H9 (cell line): ENCODE data around the gene ZNF534. TPM values are rescaled to one million over a fixed set of nuclear protein-coding genes. Genes with fewer than 3 reads are reported as not detected.

Source experiments
- DNase-seq: peaks from one replicate; pipeline ENCODE4 v3.0.0-alpha.2; 2017
- H2AFZ ChIP-seq: one replicate; pipeline ENCODE4 v1.6.1; 2013; ENCODE audit warnings: mild to moderate bottlenecking, low read length, control low read depth, moderate library complexity
- H2AK5ac ChIP-seq: 2 replicates; pipeline ENCODE4 v1.6.1; 2013; ENCODE audit warnings: low read length, control low read depth, mixed read lengths; ENCODE audit not compliant: insufficient read length
- H2BK120ac ChIP-seq: one replicate; pipeline ENCODE4 v1.6.1; 2013; ENCODE audit warnings: low read depth, mild to moderate bottlenecking, low read length, control low read depth, inconsistent platforms; ENCODE audit not compliant: poor library complexity, severe bottlenecking
- H2BK12ac ChIP-seq: 2 replicates; pipeline ENCODE4 v1.6.1; 2013; ENCODE audit warnings: low read length, control low read depth, mixed read lengths, low read depth; ENCODE audit not compliant: insufficient read length
- H2BK15ac ChIP-seq: 2 replicates; pipeline ENCODE4 v1.6.1; 2013; ENCODE audit warnings: low read depth, low read length, control low read depth
- H2BK20ac ChIP-seq: one replicate; pipeline ENCODE4 v1.6.1; 2013; ENCODE audit warnings: low read depth, mild to moderate bottlenecking, low read length, control low read depth, inconsistent platforms; ENCODE audit not compliant: poor library complexity, severe bottlenecking
- H2BK5ac ChIP-seq: 2 replicates; pipeline ENCODE4 v1.6.1; 2013; ENCODE audit warnings: low read length, control low read depth, mixed read lengths; ENCODE audit not compliant: insufficient read length
- H3K14ac ChIP-seq: 2 replicates; pipeline ENCODE4 v1.6.1; 2013; ENCODE audit warnings: low read length, control low read depth; ENCODE audit not compliant: insufficient read depth
- H3K18ac ChIP-seq: 2 replicates; pipeline ENCODE4 v1.6.1; 2013; ENCODE audit warnings: low read depth, mild to moderate bottlenecking, mixed read lengths, low read length, control low read depth; ENCODE audit not compliant: insufficient read length
- H3K23ac ChIP-seq: 2 replicates; pipeline ENCODE4 v1.6.1; 2013; ENCODE audit warnings: low read length, control low read depth, mixed read lengths, low read depth; ENCODE audit not compliant: insufficient read length
- H3K23me2 ChIP-seq: 2 replicates; pipeline ENCODE4 v1.6.1; 2013; ENCODE audit warnings: low read depth, mild to moderate bottlenecking, mixed read lengths, low read length, control low read depth; ENCODE audit not compliant: insufficient read length, poor library complexity, severe bottlenecking
- H3K27ac ChIP-seq: 2 replicates; pipeline ENCODE4 v1.5.1; 2013; ENCODE audit warnings: low read length, control low read depth, mixed read lengths, low read depth; ENCODE audit not compliant: insufficient read length
- H3K27me3 ChIP-seq: 2 replicates; pipeline ENCODE4 v1.6.1; 2013; ENCODE audit warnings: low read length, control low read depth, inconsistent platforms; ENCODE audit not compliant: insufficient read depth
- H3K4ac ChIP-seq: 2 replicates; pipeline ENCODE4 v1.6.1; 2013; ENCODE audit warnings: low read depth, mild to moderate bottlenecking, control low read depth, inconsistent platforms, low read length, moderate library complexity
- H3K4me1 ChIP-seq: 2 replicates; pipeline ENCODE4 v1.6.1; 2013; ENCODE audit warnings: low read length, control low read depth, inconsistent platforms; ENCODE audit not compliant: insufficient read depth
- H3K4me2 ChIP-seq: 2 replicates; pipeline ENCODE4 v1.6.1; 2013; ENCODE audit warnings: low read length, control low read depth, mixed read lengths; ENCODE audit not compliant: insufficient read length, insufficient read depth
- H3K56ac ChIP-seq: 2 replicates; pipeline ENCODE4 v1.6.1; 2013; ENCODE audit warnings: low read depth, mild to moderate bottlenecking, mixed read lengths, low read length, control low read depth; ENCODE audit not compliant: insufficient read length
- H3K79me1 ChIP-seq: 2 replicates; pipeline ENCODE4 v1.6.1; 2013; ENCODE audit warnings: low read depth, mild to moderate bottlenecking, moderate library complexity, low read length, control low read depth, inconsistent platforms; ENCODE audit not compliant: insufficient read depth, poor library complexity, severe bottlenecking
- H3K79me2 ChIP-seq: 2 replicates; pipeline ENCODE4 v1.6.1; 2013; ENCODE audit warnings: low read length, control low read depth, inconsistent platforms; ENCODE audit not compliant: insufficient read depth
- H3K9ac ChIP-seq: 2 replicates; pipeline ENCODE4 v1.6.1; 2013; ENCODE audit warnings: low read length, control low read depth, mixed read lengths; ENCODE audit not compliant: insufficient read length; ENCODE audit errors: extremely low read depth
- H3K9me3 ChIP-seq: one replicate; pipeline ENCODE4 v1.6.1; 2013; ENCODE audit warnings: low read depth, low read length, inconsistent platforms; ENCODE audit not compliant: control insufficient read depth
- H3T11ph ChIP-seq: one replicate; pipeline ENCODE4 v1.6.1; 2013; ENCODE audit warnings: mild to moderate bottlenecking, low read length, control low read depth, inconsistent platforms
- H4K20me1 ChIP-seq: one replicate; pipeline ENCODE4 v1.6.1; 2013; ENCODE audit not compliant: control insufficient read depth, insufficient read length, insufficient read depth
- H4K5ac ChIP-seq: 2 replicates; pipeline ENCODE4 v1.6.1; 2013; ENCODE audit warnings: low read depth, mild to moderate bottlenecking, mixed read lengths, low read length, control low read depth; ENCODE audit not compliant: insufficient read length
- H4K8ac ChIP-seq: replicated peaks from 2 replicates; pipeline ENCODE4 v1.6.1; 2013; ENCODE audit warnings: low read length, control low read depth, mixed read lengths, low read depth; ENCODE audit not compliant: insufficient read length
- H4K91ac ChIP-seq: 2 replicates; pipeline ENCODE4 v1.6.1; 2013; ENCODE audit warnings: low read depth, mild to moderate bottlenecking, moderate library complexity, mixed read lengths, low read length, control low read depth; ENCODE audit not compliant: insufficient read length
- H3K27ac Mint-ChIP-seq, 3 experiments: 2 replicates in 2 of 3; 3 replicates in 1 of 3; pipeline ENCODE4 v1.8.0; 2020 to 2021; ENCODE audit warnings: mixed read lengths in 3 of 3, mild to moderate bottlenecking in 1 of 3, moderate library complexity in 1 of 3
- H3K27me3 Mint-ChIP-seq: 2 replicates; pipeline ENCODE4 v1.8.0; 2021; ENCODE audit warnings: low read depth, mild to moderate bottlenecking, moderate library complexity, mixed read lengths
- H3K36me3 Mint-ChIP-seq, 3 experiments: 2 replicates in 2 of 3; 3 replicates in 1 of 3; pipeline ENCODE4 v1.8.0; 2020 to 2021; ENCODE audit warnings: low read depth in 3 of 3, mixed read lengths in 3 of 3; ENCODE audit not compliant: insufficient read depth in 1 of 3
- H3K4me1 Mint-ChIP-seq, 2 experiments: 2 replicates each; pipeline ENCODE4 v1.8.0; 2020; ENCODE audit warnings: mixed read lengths in 2 of 2
- H3K4me3 Mint-ChIP-seq, 2 experiments: 2 replicates in 1 of 2; 3 replicates in 1 of 2; pipeline ENCODE4 v1.8.0; 2020 to 2021; ENCODE audit warnings: mild to moderate bottlenecking in 2 of 2, mixed read lengths in 2 of 2, moderate library complexity in 1 of 2
- H3K9me3 Mint-ChIP-seq, 2 experiments: 2 replicates in 1 of 2; 3 replicates in 1 of 2; pipeline ENCODE4 v1.8.0; 2020; ENCODE audit warnings: mild to moderate bottlenecking in 2 of 2, mixed read lengths in 2 of 2, moderate library complexity in 1 of 2
- CTCF ChIP-seq: fragments of 200-600 bp; sonication (generic); conservative IDR thresholded peaks from 3 replicates; pipeline ENCODE4 v1.8.0; 2021; ENCODE audit warnings: antibody characterized with exemption, mild to moderate bottlenecking
- WGBS: extraction: QIAGEN DNeasy Blood & Tissue Kit; methylation state at CpG from one replicate; pipeline ENCODE4 v1.1.7; 2013; ENCODE audit warnings: missing lambda C conversion rate, low lambda C conversion rate, mixed read lengths; ENCODE audit not compliant: insufficient read length; ENCODE audit errors: extremely low coverage; 5-methylcytosine and 5-hydroxymethylcytosine counted together
- total RNA-seq: library from RNA; stranded (reverse); gene quantifications from 2 replicates; pipeline ENCODE4 v1.2.1, GENCODE V29; 2021

ZNF534 gene
- total RNA-seq, 1 experiment from 2014 or later = not detected

- H3K9ac ChIP-seq = no peak overlapping the region
- no peak overlapping the region for H2AFZ ChIP-seq
- no peak overlapping the region for H3K4me3 Mint-ChIP-seq
- no peak overlapping the region for H3K27ac Mint-ChIP-seq
- H2BK120ac ChIP-seq = no peak overlapping the region
- no peak overlapping the region for H3K14ac ChIP-seq
- no peak overlapping the region for H3K23ac ChIP-seq
- no peaks in the 10 kb centered on the region for H4K20me1 ChIP-seq
- H4K8ac ChIP-seq = no peak overlapping the region
- no peak overlapping the region for H2BK20ac ChIP-seq
- H3K9me3 ChIP-seq = no peaks in the 10 kb centered on the region
- no peaks in the 10 kb centered on the region for H3K4me1 Mint-ChIP-seq
- no peak overlapping the region for H4K5ac ChIP-seq
- H3K79me1 ChIP-seq = no peaks in the 10 kb centered on the region
- H3K27ac ChIP-seq = no peak overlapping the region
- H2AK5ac ChIP-seq = no peak overlapping the region
- H3K79me2 ChIP-seq = no peaks in the 10 kb centered on the region
- H3K36me3 Mint-ChIP-seq = peaks cover 5 to 9% (median 7%) of the 10 kb centered on the region in 3 experiments; a peak in 5 of 7 replicates
- peaks cover 6% of the 10 kb centered on the region for H3K27me3 Mint-ChIP-seq
- no peak overlapping the region for H4K91ac ChIP-seq
- no peak overlapping the region for H3T11ph ChIP-seq
- H3K4me1 ChIP-seq = no peaks in the 10 kb centered on the region
- no peak overlapping the region for H2BK12ac ChIP-seq
- peak; percentile 31 for DNase-seq
- H3K9me3 Mint-ChIP-seq = peaks cover 83 to 91% of the 10 kb centered on the region in 2 experiments
- WGBS = no CpG with 5 or more reads among the region's 1 CpG
- no peaks in the 10 kb centered on the region for H3K27me3 ChIP-seq
- no peak overlapping the region for H2BK5ac ChIP-seq
- peak; percentile 53; the same call in 2 of the 3 replicates for TF ChIP-seq CTCF
- H3K18ac ChIP-seq = no peak overlapping the region
- H3K23me2 ChIP-seq = no peaks in the 10 kb centered on the region
- no peak overlapping the region for H3K4me2 ChIP-seq
- no peak overlapping the region for H3K4ac ChIP-seq
- H3K56ac ChIP-seq = no peak overlapping the region
- no peak overlapping the region for H2BK15ac ChIP-seq
These were observed 37.8 kb upstream of the ZNF534 start for GRCh38 chr19:52391135-52391534.
